Eye (tissue), 1 donor: ENCODE measurements around the gene BABAM2.

ENCODE experiments used
- DNase-seq: peaks from one replicate; pipeline ENCODE4 v3.0.0-alpha.2; 2015

The BABAM2 gene

DNA sequence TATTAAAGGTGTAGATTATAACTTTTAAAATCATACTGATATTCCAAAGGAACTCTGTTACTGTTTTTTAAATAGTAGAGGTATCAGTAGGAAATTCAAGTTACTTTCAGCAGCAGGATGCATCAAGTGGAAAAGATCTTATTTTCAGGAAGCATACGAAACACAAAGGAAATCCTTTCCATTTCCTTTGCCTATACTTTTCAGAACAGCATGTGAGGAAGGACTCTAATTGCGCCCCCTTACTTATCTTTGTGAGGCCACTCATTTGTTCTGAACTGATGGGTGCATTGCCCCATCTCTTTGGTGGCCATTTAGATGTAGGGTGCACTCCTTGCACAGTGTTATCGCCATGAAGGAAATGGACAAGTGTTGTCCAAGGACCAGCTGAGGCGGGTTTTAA lies 145.3 kb downstream of the BABAM2 start:
- DNase-seq: no peak

DNA sequence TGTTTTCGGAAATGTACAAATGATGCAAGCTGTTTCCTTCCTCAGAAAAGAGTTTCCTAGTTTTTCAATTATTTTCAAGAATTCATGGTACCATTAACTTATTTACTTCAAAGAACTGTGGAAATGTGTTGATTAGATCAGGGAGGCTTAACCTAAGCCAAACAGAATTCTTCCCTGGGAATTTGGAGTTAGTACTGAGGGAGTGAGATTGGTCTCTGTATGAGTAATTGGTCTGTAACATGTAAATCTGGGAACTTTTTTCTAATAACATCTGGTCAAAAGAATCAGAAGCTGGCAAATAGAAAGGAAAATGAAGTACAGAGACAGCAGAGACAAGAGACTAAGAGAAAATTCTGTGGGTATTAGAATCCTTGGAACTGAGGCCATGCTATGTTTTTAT lies 145.8 kb downstream of the BABAM2 start:
- DNase-seq: no peak

DNA sequence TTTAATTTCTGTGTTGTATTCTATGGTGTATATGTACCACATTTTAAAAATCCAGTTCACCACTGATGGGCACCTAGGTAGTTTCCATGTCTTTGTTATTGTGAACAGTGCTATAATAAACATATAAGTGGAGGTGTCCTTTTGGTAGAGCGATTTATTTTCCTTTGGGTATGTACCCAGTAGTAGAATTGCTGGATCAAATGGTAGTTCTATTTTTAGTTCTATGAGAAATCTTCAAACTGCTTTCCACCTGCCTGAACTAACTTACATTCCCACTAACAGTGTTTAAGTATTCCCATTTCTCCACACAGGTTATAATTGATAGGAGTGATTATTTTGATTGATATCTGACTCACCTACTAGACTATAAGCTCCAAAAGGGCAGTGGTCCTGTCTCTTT lies 148.2 kb downstream of the BABAM2 start:
- DNase-seq: no peak

DNA sequence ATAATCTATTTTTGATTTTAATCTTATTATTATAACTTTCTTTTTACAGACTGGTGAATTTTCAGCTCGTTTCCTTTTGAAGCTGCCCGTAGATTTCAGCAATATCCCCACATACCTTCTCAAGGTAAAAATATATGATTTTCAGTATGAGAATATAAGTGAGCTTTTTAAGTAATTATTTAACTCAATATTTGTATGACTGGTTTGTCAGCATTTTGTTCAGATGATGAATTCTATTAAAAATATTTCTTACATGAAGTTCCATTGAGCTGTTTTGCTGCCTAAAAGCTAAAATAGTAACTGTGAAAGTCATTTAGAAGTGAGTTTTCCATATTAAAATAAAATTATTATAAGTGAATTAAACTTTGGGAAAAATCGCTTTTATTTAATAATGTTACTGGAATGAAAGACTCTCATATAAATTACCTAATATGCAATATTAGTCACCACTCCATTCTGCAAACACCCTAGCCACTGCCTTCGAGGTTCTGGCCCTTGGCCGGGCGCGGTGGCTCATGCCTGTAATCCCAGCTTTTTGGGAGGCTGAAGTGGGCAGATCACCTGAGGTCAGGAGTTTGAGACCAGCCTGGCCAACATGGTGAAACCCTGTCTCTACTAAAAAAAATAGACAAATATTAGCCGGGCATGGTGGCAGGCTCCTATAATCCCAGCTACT lies 155.3 kb downstream of the BABAM2 start:
- DNase-seq: no peak

DNA sequence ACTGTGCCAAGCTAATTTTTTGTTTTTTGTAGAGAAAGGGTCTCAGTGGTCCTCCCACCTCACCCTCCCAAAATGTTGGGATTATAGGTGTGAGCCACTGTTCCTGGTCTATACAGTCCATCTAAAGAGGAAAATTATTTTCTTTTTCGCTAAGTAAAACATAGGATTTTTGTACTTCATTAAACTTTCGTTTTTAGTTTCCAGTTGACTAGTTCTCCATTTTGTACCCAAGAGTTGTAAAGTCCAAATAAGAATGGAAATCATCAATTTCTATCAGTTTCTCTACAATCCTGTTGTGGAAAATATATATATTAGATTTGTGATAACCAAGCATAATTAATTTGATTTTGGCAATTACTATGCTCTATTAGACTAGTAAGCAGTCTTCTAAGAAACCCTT lies 156.4 kb downstream of the BABAM2 start:
- no peak for DNase-seq

DNA sequence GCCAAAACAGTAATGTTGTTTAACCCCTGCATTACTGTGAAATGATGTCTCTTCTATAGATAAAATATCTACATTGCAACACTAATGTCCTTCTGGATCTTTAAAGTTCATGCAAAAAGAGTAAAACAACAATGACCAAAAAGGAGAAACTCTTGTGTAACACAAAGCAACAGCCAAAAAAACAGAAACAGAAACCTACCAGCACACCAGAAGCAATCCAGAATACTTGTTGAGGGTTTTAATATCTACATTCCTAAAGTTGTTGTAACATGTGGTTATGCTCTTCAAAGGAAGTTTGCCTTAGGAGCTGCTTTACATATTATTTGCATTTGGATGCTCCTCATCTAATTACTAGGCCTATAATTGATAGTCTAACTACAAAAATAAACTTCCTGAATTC lies 157.2 kb downstream of the BABAM2 start:
- DNase-seq: no peak

DNA sequence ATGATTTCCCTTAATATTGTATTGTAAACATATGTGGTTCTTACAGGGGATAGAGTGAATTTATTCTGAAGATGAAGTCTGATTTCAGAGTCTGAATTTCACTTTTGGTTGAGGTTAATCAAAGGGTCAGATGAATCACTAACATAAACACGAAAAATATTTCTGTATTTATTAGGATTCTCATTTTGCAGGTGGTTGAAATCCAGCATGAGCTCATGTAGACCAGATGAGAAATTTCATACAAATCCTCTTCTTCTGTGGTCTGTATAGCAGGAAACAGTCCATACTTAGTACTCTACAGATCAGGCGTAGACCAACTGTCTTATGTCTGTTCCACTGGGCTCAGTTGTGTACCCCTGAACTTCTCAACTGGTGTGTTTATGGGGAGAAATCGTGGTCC lies 157.8 kb downstream of the BABAM2 start:
- DNase-seq: no peak

DNA sequence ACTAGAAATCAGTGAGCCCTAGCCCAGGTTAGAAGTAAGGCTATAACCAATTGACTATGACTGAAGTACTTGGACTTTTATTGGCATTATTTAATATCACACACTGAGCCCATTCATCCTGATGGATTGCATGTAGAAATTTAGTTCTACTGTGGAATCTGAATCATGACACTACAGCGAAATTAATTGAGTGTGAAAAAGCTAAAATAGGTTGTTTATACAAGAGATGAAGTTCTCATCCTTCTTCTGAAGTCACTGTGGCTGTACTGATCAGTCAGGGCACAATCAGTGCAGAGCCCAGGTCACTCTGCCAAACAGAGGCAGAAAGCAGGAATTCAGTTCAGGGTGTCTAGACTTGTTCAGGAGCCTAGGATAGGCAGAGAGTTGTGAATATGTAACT lies 158.9 kb downstream of the BABAM2 start:
- no peak for DNase-seq

DNA sequence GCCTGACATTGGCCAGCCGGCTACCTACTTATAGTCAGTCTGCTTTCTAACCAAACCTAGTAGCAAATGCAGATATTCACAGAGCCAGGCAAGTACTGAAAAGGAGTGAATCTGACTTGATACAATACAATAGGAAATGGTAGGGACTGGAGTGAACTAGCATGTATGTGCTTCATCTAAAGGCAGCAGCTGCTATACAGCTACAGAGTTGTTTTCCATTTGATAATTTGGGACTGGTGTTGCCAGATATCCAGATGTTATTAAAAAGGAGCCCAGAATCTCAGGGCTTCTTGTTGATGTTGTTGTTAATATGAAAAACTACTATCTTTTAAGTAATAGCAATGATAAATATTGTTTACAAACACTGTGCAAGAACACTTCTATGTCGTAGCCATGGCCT lies 159.4 kb downstream of the BABAM2 start:
- DNase-seq: no peak

DNA sequence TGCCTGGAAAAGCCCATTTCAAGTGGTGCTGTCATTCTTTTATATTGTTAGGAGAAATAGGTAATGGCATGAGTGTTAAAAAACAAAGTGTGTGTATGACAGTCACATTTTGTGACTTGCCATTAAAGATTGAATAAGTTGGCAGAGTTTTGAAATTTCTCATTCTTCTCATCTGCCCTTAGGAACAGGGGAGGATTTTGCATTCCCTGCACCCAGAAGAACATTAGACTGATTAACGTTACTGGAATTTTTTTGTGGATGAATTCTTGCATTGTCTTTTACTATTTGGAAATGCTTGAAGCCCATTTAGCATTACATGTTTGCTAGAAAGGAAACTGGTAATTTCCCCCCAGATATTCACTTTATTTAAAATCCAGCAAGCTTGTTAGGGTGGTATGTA lies 162.2 kb downstream of the BABAM2 start:
- no peak for DNase-seq

DNA sequence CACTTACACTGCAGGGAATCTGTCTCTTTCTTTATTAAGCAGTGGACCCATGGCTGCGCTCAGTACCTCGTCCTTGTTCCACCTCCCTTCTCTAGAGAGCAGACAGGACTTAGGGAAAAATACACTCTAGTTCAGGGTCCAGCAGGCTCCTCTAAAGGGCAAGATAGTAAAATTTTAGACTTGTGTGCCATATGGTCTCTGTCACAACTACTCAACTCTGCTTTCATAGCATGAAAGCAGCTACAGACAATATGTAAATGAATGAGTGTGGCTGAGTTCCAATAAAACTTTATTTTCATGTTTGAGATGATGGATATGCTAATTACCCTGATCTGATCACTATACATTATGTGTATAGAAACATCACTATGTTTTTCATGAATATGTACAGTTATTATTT lies 163.1 kb downstream of the BABAM2 start:
- no peak for DNase-seq

DNA sequence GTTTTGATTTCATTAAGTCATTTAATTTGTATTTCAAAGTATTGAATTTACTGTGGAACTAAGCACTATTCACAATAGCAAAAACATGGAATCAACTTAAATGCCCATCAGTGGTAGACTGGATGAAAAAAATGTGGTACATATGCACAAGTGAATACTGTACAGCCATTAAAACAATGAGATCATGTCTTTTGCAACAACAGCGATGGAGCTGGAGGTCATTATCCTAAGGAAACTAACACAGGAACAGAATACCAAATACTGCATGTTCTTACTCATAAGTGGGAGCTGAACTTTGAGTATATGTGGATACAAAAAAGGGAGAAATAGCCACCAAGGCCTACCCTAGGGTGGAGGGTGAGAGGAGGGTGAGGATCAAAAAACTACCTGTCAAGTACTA lies 164.4 kb downstream of the BABAM2 start:
- no peak for DNase-seq

DNA sequence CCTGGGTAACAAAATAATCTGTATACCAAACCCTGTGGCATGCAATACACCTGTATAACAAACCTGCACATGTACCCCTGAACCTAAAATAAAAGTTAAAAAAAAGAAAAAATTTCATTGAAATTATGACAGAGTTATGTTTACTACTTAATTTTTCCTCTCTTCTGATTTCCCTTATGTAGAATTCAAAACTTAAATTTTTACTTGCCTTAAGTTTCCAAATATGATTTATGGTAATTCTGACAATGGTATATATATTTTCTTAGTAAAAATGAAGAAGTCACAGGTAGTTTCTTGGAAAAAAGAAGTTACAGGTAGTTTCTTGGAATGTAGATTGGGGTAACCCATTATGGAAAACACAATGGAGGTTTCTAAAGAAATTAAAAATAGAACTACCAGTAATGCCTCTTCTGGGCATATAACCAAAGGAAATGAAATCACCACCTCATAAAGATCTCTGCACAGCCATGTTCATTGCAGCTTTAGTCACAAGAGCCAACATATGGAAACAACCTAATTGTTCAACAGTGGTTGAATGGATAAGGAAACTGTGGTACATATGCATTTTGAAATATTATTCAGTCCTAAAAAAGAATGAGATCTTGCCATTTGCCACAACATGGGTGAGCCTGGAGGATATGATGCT lies 164.9 kb downstream of the BABAM2 start:
- no peak for DNase-seq

DNA sequence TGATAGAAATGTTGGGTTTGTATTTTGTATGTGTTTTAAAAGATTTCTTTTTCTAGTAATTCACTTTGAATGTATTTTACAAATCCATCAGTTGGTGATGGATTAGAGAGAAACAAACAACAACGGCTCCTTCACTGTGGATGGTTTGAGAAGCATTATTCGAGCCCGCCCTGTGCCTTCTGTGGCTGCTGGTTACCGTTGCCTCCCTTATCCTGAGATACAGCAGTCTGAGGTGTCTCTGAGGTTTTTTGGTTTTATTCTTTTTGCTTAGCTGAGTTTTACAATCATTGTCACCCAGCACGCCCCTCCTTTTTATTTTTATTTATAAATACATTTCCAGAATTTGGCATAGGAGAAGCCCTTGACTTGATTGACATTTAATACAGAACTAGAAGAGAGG lies 168.3 kb downstream of the BABAM2 start:
- no peak for DNase-seq

DNA sequence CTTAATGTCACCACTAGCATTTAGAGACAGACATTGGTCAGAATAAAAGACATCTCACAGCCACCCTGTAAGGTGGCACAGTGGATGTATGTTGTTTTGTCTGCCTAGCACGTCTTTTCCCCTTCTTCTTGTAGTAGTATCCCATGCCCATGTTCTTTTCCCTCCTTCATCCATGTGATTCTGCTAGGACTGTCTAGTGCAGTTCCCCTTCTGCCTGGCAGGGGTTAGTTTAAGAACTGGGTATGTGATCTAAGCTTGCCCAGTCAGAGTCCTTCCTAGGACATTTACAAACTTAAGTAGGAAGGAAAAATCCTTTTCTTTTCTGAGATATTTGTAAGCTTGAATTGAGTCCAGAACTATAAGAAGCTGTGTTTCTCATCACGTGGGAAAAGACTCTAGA lies 172.3 kb downstream of the BABAM2 start:
- no peak for DNase-seq

DNA sequence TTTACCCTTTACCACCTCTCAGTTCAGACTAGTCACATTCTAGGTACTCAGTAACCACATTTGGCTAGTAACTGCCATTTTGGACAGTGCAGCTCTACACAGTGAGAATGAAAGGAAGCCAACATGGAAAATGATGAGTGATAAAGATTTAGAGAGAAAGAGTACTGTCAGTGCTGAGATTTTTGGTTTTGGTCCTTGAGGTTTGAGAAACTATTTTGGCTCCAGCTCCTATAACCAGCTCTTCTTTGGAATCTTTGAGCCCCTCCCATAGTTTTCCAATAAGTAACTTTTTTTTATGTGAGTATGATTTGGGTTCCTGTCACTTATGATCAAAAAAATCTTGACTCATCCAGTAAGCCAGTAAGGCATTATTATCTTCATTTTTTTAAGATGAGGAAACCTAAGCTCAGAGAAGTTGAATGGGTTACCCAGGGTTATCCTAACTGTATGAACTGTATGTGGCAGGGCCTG lies 173.0 kb downstream of the BABAM2 start:
- DNase-seq: no peak

DNA sequence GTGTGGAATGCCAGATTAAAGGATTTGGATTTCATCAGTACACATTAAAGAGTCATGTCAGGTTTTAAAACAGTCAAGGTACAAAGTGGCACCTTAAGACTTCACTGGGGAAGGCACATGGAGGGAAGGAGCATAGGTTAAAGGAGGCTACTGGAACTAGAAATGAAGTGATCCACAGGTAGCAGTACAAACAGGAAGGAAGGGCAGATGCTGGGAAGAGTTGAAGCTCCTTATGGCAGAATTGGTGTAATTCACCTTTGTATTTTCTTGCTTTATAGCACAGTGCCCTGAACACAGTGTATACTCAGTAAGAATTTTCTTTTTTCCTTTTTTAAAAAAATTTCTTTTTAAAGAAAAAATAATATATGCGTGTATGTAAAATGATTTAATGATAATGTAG lies 177.1 kb downstream of the BABAM2 start:
- no peak for DNase-seq

DNA sequence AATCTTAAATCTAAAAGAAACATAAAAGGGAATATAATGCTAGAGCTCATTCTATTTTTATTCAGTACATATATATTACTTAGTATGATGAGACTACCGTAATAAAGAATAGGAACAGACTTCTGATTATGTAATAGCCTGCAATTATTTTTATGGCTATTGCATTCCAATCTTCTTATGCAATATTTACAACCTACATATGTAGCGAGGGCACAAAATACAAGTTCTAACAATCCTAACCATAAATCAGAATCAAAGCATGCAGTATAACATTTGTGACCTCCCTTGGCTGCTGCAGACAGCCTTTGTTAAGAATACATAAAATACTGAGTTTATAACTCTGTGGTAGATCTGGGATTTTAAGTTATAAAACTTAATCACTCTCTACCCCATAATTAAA lies 177.6 kb downstream of the BABAM2 start:
- DNase-seq: no peak

DNA sequence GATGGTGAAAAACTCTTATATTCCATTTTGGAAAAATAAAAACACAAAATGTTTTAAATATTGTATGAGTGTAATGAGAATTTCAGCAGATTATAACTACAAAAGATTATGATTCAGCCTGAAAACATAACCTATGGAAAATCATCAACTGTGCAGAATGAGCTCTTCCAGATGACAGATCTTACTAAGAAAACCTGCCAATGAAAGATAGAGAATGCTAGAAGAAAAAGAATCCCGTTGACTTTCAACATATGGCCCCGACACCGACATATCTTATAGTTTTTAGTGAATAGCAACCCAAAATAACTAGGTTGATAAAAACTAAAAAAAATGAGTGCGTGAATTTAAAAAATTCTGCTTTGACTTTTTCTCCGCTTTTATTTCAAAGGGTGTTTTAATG lies 178.0 kb downstream of the BABAM2 start:
- no peak for DNase-seq

DNA sequence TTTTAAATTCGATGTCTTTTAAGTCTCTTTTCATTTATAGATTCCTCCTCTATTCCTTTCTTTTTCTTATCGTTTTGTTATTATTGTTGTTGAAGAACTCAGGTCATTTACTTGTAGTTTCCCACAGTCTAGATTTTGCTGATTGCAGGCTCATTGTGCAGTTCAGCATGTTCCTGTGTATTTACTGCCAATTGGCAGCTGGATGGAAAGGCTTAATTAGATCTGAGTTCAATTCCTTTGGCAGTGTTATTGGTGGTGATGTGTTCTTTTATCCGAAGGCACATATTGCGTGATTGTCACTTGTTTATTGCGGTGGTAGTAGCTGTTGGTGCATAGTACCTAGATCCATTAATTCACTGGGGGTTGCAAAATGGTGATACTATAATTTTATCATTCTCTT lies 180.7 kb downstream of the BABAM2 start:
- DNase-seq: no peak

DNA sequence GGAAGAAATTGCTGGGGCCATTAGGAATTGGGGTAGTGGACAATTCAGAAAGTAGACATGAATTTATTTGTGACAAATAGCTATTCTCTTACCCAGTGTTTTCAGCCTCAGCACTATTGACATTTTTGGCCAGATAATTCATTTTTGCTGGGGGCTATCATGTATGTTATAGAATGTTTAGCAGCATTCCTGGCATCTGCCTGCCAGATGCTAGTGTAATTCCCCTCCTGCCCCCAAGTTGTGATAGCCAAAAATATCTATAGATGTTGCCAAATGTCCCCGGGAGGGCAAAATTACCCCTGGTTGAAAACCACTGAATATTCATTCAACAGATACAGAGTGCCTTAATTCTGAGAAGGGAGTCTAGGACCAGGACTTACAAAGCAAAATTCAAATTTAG lies 183.6 kb downstream of the BABAM2 start:
- peak; percentile 21 for DNase-seq

DNA sequence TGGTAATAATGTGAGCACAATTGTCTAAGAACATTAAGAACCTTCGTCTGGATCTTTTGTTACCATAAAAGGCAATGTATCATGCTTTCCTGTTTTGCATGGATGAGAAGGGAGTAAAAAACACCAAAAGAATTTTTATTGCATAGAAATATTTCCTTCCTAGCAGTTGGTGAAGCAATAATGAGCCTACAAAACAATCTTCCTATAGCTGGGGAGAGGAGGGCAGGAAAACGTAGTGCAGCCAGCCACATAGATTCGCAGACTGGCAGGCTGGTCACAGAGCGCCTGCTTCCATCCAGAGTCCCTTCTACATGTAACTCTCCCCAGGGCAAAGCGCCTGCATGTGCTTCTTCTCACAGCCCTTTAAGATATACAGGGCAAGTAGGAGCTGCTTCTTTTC lies 190.4 kb downstream of the BABAM2 start:
- DNase-seq: peak; percentile 20

DNA sequence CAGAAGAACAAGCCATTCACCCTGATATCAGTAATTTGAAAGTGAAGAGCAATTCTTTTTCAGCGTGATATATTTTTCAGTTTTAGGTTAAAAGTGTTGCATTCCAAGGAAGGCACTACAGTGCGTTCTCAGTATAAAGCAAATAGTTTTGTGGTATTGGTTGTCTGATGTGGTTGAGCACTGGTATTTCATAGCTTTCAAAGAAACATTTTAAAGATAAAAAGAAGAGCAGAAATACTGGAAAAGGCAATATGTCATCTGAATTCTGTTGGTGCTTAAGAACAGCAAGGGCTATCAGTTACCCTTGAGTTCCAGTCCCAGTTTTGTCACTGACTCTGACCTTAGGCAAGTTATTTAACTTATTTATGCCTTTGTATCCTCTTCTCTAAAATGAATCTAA lies 191.6 kb downstream of the BABAM2 start:
- no peak for DNase-seq

DNA sequence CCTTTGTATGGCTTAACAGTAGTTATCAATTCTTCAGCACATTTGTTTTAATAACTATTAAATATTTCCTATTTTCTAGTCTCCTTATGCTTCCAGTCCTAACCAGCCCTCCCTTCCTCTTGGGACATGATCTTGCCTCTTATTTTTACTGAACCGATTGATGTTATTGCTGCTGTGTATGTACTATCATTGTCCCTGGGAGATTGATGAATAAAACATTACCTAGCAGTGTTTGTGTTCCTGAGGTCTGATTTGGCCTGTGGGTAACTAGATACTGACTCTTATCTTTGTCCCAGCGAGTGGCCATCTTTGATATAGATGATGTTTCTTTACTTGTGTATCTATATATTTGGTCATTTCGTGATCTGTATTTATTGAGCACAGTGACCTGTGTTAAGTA lies 192.9 kb downstream of the BABAM2 start:
- no peak for DNase-seq

DNA sequence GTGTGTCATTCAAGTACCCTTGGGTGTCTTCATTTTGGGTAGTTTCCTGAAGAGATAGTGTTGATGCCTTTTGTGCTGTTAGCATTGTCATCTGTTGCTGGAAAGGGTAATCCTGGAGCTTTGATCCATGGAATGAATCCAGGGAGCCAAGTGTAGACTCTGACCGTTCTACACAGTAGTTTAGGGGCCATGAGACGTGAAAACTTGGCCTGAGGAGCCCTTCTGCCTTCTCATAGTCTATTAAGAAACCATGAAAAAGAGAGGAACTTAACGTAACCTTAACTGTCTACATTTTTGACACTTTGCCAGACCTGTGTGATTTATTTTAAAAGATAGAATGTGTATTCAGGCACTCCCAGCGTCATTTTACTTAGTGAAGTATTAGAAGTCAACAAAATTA lies 194.0 kb downstream of the BABAM2 start:
- DNase-seq: no peak
